HepG2 (cell line): ENCODE data around the gene CACNG5.

Source experiments
- ATF7 ChIP-seq, 2 experiments: fragments of 450-650 bp in 1 of 2; sonication (generic) in 1 of 2; formaldehyde crosslinking in 1 of 2; IDR thresholded peaks; 2 replicates each; pipeline versions ENCODE4 v1.4.0 to v1.6.1; 2016 to 2020; ENCODE audit warnings: antibody characterized with exemption in 1 of 2, mild to moderate bottlenecking in 1 of 2, missing genetic modification reagents in 1 of 2
- MAZ ChIP-seq, 2 experiments: sonication (generic) in 1 of 2; formaldehyde crosslinking in 1 of 2; IDR thresholded peaks; 2 replicates each; pipeline versions ENCODE4 v1.5.0 to v1.6.1; 2012 to 2020; ENCODE audit warnings: low read depth in 2 of 2, mild to moderate bottlenecking in 2 of 2, borderline replicate concordance in 1 of 2, improper control_type of control experiment in 1 of 2, low read length in 1 of 2, missing genetic modification reagents in 1 of 2, moderate library complexity in 1 of 2
- NR2F2 ChIP-seq: IDR thresholded peaks from 2 replicates; pipeline ENCODE4 v1.6.1; 2012; ENCODE audit warnings: low read depth, inconsistent platforms, borderline replicate concordance
- TAF1 ChIP-seq: sonication (generic); formaldehyde crosslinking; IDR thresholded peaks from 2 replicates; pipeline ENCODE4 v1.4.0; 2020; ENCODE audit warnings: missing genetic modification reagents
- ZNF615 ChIP-seq: sonication (generic); formaldehyde crosslinking; IDR thresholded peaks from 2 replicates; pipeline ENCODE4 v1.5.0; 2020; ENCODE audit warnings: mild to moderate bottlenecking, missing genetic modification reagents, borderline replicate concordance
- TF ChIP-seq, protein P1 (sequence below): sonication (generic); formaldehyde crosslinking; IDR thresholded peaks from 2 replicates; pipeline ENCODE4 v1.4.0; 2020; ENCODE audit warnings: mild to moderate bottlenecking, missing genetic modification reagents

DNA sequence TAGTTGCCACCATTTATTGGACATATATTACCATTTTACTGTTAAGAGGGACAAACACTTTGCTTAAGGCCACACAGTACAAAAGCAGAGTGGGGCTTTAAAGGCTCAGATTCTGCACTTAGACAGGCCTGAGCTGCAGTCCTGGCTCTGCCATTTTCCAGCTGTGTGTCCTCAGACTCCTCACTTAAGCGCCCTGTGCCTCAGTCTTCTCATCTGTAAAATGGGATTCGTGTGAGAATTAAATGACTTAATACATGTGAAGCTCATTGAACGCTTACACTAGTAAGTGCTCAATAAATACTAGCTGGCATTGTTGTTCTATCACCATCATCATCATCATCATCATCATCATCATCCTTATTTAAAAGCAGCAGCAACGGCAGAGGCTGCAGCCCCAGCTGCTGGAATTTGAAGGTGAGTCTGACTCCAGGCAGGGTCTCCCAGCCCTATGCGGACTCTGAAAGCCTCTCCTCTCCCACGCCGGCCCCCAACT lies 445 bp upstream of the CACNG5 start:
- TF ChIP-seq ATF7 (IDR thresholded peaks at IDR 0.05) (no peak), ATF7 (CRISPR knock-in tag; IDR thresholded peaks at IDR 0.05) (no peak), NR2F2 (no peak), MAZ (IDR thresholded peaks at IDR 0.05; ENCODE audit: borderline replicate concordance, low read depth, low read length) (no peak), MAZ (CRISPR knock-in tag; IDR thresholded peaks at IDR 0.05; ENCODE audit: low read depth) (no peak), ZNF615 (no peak), TAF1 (CRISPR knock-in tag) (no peak)
- TF ChIP-seq, protein P1, sequence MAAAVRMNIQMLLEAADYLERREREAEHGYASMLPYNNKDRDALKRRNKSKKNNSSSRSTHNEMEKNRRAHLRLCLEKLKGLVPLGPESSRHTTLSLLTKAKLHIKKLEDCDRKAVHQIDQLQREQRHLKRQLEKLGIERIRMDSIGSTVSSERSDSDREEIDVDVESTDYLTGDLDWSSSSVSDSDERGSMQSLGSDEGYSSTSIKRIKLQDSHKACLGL (CRISPR knock-in tag): no peak
